Inflammatory macrophage treated with lipopolysaccharide for 4 hours (primary cell): ENCODE measurements around the gene GADD45GIP1.
A peak's percentile ranks its signal among the peaks of the same experiment; 100 is the strongest.
"Not testable (repeated sequence)": the region's sequence is repeated elsewhere in the genome, so short reads cannot be mapped to it uniquely, and the experiment has no call there.

Experiments
- DNase-seq: peaks from one replicate; pipeline ENCODE4 v3.0.0-alpha.2; 2020

The GADD45GIP1 gene

DNA sequence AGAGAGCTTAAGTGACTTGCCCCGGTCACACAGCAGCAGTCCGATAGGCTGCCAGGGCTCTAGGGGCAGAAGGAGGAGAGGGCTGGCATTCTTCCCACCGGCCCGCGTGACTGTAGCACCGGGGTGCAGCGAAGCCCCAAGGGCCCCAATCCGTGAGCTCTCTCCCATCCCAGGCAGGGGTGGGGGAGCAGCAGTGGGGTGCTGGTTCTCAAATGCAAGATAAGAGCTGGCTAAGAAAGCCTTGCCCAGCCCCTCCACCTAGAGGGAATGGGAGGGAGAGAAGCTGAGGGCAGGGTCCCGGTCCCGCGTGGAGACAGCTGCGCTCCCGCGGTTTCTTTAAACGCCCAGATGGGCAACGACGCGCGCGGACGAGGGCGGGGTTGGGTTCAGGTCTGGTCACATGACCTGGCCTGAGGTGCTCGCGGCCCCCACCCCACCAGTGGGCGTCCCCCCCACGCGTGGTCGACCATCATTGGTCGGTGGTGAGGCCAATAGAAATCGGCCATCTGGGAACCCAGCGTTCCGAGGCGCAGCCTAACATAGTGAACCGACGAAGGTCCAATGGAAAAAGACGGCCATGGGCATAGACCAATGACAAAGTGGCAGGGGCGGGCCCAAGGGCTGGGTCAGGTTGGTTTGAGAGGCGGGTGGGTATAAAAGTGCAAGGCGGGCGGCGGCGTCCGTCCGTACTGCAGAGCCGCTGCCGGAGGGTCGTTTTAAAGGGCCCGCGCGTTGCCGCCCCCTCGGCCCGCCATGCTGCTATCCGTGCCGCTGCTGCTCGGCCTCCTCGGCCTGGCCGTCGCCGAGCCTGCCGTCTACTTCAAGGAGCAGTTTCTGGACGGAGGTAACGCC lies 18.9 kb downstream of the GADD45GIP1 start, which contains the start of gene CALR:
Gene CALR (plus strand): TSS at position 683 of the 852 bp plus-strand sequence. CDS start 71 bp downstream, at position 754.
- DNase-seq, result peak; percentile 99

DNA sequence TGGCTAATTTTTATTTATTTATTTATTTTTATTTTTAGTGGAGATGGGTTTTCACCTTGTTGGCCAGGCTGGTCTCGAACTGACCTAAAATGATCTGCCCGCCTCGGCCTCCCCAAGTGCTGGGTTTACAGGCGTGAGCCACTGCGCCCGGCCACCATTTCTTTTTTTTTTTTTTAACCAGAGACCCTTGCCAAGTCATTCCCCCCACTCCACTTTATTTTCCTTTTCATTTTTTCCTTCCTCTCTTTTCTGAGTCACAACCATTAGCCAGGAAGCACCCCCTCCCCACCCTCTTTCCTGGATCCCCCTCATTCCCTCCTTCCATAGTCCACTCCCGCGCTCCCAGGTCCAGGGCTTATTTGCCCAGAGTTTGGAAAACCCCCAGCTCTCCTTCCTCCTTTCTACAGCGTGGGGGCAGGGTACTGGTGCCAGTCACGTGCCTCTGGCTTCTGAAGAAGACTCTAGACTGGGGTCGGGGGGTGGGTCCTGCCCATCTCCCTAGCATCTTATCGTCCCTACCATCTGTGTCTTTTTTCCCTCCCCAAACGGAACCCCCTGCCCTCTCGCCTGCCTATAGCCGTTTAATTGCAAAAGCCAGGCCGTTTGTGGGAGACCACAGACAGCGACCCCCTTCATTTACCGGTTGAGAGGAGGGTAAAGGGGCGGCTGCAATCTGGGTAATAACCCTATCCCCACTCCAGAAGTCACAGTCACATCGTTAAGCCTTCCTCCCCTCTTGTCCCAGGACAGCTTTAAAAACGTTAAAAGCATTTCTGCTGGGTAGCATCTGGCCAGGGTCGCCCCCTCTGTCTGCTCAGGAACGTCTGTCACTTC lies 19.7 kb downstream of the GADD45GIP1 start:
- peak; percentile 63 for DNase-seq

DNA sequence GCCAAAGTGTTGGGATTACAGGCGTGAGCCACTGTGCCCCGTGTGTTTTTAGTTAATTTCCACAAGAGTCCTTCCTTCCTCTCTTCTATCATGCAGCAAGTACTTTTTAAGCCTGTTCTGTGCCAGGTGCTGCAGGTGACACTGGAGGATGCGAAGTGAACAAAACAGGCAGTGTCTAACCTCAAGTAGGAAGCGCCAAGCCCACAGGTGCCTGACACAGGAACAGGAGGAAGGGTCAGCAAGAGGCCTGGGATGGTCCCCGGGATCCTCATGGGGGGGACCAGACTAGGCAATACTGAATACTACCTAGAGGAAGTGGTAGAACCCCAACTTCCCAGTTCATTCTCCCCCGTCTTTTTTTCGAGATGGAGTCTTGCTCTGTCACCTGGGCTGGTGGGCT lies 20.4 kb downstream of the GADD45GIP1 start:
- DNase-seq, result no peak

DNA sequence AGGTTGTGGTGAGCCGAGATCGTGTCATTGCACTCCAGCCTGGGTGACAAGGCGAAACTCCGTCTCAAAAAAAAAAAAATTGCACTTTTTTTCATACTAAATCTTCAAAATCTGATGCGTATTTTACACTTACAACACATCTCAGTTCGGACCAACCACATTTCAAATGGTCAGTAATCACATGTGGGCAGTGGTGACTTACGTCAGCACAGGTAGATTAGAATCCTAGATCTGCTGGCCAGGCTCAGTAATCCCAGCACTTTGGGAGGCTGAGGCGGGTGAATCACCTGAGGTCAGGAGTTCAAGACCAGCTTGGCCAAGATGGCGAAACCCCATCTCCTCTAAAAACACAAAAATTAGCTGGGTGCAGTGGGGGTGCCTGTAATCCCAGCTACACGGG lies 22.0 kb downstream of the GADD45GIP1 start:
- no peak for DNase-seq

DNA sequence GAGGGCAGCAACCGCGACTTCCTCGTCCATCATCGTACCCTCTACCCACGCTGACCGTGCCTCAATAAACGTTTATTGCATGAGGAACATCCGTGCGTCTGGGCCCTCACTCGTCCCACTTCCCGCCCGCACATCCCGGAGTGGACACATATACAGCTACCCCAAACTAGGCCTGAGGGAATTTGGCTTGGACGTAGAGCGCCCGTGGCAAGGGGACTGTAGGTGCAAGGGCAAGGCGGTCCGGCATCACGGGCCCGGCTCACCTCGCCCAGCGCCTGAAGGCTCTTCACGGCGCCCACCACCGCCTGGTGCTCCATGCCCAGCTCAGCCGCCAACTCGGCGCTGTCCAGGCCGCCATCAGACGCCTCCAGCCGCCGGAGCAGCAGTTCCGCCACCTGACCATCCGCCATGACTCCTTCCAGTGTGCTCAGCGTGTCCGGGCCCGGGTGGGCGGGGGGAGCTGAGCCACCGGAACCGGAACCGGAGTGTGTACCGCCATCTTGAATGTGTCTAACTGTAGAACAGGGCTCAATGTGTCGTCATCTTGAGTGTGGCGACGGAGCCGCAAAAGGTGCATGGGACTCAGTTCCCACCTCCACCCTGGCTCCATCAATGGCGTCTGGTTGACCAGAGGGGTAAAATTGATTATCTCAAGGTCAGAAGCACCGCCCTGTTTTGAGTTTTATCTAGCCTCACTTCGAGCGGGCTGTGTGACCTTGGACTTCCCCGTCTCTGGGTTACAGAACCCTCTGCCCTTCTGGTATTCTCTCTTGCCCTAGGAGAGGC lies 23.5 kb downstream of the GADD45GIP1 start, which contains the start of gene FARSA:
Gene FARSA (minus strand): TSS at position 425 of the 786 bp plus-strand sequence. CDS start 15 bp downstream, at position 410.
- peak; percentile 94 for DNase-seq

DNA sequence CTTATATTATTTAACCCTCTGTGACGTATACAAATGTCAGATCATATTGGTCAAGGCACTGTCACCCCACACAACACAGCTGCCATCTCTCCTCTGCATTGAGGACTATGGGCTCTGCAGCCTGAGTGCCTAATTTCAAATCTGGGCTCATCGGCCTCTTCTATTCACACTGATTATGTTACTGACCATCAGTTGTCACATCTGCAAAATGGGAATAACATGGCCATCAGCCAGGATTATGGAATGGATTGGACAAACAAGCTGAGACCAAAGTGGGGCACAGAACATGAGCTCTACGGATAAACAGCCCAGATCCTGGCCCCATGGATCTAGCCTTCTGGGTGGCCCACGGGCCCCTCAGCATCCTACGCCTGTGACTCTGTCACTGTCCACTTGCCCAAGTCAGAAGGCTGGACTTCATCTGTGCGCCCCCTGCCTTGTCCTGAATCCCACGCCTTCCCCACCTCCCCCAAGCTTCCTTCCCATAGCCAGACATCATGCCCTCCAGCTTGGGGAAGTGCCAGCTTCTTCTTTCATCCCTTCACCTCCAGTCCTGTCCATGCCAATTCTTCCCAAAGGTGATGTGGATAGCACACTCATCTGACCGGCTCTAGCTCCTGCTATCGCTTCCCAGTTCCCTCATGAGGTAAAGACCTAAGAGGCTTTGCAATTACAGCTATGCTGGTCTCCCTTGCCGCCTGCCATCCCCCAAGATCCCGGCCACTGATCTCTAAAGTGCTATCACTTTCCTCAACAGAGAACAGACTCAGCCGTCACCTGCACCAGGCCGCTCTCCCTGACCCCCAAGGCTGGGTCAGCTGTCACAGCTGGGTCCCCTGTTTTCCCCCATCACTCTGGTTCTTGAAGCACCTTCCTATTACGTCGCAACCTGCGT lies 24.4 kb downstream of the GADD45GIP1 start:
- no peak for DNase-seq

DNA sequence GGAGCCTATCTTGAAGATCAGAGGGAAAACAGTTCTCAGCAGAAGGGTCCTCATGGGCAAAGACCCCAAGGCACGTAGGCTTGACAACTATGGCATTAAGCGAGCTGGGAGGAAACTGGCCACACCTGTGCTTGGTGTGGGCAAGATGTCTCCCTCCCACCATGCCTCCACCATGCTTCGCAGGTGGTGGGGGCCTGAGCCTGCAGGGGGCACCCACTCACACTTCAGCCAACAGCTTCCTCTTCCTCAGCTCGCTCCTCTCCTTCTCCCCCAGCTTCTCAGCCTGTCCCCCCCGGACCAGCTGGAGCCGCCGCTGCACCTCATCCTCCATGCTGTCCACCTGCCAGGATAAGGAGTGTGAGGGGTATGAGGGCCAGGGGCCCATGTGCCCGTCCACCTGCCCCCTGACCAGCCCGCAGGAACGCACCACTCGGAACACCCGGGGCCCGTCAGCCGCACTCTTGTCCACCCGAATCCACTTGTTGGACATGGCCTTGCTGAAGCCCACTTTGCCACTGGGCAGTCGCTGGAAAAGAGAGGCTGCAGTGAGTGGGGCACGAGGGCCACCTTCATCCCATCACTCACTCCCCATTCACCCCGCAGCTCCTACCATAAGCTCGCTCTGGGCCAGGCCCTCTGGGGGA lies 26.9 kb downstream of the GADD45GIP1 start:
- no peak for DNase-seq

DNA sequence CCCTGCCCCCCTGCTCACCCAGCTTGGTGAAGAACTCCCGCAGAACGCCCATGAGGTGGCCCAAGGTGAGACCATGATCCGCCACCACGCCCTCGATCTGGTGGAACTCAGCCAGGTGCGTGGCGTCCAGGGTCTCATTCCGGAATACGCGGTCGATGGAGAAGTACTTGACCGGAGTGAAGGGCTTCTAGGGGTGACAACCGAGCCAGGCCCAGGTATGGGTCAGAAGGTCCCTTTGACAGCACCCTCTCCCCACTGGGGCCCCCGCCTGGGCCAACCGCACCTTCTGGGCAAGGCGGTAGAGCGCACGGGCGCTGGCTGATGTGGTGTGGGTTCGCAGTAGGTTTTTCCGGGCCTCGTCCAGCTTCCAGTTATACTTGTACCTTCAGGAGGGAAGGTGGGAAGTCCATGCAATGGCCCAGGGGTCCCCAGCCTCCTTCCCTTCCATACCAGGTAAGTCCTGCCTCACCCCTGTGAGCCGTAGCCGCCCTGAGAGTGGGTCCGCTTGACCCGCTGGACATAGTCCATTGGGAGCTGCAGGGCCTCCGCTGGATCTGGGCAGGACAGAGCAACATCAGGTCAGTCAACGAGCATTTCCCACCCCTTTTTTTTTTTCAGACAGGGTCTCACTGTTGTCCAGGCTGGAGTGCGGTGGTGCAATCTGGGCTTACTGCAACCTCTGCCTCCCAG lies 32.3 kb downstream of the GADD45GIP1 start:
- DNase-seq, result no peak

DNA sequence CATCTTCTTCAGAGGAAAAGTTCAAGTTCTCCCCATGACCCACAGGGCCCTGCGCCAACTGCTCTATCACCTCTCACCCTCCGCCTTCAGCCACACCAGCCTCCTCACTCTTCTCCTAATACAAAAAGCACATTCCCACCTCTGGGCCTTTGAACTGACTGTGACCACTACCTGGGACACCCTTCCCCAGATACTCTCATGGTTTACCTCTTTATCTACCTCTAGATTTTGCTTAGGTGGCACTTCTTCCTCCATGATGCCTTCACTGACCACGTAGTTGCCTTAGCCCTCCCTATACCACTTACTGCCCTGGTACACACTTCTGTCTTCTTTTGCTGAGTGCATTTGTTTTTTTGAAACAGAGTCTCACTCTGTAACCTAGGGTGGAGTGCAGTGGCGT lies 34.1 kb downstream of the GADD45GIP1 start:
- no peak for DNase-seq

DNA sequence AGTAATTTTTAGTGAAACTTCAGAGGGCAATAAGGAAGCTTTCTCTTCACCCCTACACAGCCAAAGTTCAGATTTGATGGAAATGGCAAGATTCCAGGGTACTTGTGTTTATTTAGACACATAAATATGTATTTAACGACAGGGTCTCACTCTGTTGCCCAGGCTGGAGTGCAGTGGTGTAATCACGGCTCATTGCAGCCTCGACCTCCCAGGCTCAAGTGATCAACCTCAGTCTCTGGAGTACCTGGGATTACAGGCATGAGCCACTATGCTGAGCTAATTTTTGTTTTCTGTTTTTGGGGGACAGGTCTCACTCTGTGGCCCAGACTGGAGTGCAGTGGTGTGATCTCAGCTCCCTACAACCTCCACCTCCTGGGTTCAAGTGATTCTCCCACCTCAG lies 36.0 kb downstream of the GADD45GIP1 start:
- no peak for DNase-seq

DNA sequence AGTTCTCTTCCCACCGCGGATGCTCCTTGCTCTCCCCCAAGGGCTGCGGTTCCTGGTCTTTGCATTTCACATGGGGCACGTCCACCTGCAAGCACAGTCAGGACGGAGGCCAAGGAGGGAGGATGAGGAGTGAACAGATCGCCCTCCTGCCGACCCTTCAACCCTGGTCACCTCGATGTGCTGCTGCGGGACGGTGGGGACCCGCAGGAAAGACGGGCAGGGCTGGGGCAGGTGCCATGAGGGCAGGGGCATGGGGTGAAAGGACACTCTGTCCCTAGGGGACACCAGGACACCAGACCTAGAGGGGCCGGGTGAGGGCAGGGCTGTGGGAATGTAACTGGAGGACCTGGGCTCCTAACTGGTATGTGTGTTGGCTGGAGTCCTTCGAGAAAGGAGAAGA lies 38.8 kb downstream of the GADD45GIP1 start:
- DNase-seq, result no peak

DNA sequence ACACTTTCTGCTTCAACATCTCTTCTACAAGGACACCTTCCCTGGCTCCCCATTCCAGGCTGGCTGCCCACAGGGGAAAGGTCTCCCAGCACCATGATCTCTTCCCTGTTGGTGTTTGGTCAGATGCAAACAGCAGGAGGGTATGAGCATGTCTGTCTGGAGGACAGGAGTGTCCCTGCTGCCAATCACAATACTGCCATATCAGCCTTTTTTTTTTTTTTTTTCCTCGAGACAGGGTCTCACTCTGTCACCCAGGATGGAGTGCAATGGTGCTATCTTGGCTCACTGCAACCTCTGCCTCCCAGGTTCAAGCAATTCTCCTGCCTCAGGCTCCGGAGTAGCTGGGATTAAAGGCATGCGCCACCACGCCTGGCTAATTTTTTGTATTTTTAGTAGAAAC lies 41.2 kb downstream of the GADD45GIP1 start:
- not testable (repeated sequence) for DNase-seq

DNA sequence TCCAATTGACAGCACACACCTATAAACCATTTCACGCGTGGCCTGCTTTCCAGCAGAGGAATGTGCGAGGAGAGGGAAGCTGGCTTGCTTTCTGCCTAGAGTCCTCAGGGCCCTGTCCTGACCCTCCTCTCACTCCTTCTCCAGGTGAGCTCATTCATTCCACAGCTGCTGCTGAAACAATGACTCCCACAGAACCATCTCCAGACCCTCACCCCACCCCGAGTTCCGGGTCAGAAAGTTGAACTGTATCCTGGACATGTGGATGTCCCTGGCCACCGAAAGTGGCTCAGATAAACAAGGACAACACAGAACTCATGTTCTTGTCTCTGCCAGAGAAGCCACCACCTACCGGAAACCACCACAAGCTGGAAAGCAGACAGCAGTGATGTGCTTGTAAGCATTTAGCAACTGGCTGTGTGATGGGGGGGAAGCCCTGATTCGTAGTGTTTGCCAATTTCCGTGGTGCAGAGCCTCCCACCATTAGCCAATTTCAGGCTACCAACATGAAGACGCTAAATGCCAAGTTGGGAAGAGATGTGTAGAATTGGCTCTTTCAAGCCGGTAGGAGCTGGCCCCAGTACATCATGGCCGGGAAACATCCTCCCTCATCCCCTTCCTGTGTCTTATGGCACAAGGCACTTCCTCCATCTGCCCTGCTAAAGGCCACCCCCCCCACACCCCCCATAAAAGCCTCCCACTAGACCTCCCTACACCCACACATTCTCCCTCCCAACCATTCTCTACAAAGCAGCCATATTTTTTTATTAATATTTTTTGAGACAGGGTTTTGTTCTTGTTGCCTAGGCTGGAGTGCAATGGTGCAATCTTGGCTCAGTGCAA lies 43.0 kb downstream of the GADD45GIP1 start:
- peak; percentile 61 for DNase-seq

DNA sequence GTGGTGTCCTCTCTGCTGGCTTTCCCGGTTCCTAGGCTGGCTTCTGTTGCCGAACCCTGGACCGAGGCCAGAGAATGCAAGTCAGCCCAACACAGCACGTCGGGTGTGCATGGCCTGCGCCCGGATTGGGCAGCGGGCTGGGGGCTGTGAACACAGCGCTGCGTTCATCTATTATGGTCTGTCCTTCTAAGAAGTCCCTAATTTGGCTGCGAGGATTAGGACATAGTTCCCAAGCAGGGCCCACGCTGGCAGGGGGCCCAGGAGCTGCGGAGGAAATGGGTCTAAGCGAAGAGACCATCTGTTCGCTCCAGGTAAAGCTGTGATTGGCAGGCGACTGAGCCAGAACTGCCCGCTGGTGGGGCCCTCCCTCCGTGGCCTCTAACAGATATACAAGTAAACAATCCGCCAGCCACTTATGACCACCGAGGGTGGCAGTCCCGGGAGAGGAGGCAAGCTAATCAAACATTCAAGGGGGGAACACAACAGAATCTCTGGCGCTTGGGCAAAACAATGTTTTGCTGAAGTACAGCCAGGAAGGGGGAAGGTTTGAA lies 43.9 kb downstream of the GADD45GIP1 start:
- DNase-seq, result no peak

DNA sequence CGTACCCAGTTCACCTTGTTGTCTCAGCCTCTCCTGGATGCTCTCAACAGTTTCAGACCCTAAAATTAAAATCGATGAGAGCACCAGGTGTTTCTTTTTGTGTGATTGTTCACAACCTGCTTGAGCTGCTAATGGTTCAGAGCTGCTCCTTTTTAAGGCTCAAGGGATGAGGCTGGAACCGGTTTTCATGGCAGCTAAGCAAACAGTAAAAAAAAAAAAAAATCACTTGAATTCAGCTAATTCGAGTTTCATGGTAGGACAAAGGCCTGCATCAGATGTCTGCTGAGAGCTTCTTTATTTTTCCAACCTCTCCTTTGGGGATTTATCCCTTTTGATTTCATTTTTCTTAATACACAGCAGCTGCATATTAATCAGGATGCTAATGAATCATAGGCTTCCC lies 44.5 kb downstream of the GADD45GIP1 start:
- no peak for DNase-seq

DNA sequence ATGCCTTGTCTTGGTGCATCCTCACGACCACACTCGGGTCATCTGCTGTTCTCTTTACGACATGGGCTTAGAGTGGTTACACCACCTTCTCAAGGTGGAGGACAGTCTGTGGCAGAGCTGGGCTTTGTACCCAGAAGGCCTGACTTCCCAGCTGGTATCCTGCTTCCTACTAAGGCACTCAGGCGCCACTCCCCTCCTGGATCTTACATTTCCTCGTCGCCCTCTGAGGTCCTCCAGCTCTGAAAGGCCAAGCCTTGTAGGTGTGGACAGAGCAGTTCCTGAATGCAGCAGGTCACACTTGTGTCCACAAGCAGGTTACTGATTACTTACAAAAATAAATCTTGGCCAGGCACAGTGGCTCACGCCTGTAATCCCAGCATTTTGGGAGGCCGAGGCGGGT lies 49.9 kb downstream of the GADD45GIP1 start:
- DNase-seq, result no peak
